Endothelial cell of umbilical vein (primary cell): ENCODE data around the gene HOXA13. TPM values are rescaled to one million over a fixed set of nuclear protein-coding genes. Genes with fewer than 3 reads are reported as not detected.

Experiments used
- BruUV-seq: library from RNA; stranded (reverse); fragments of 400-500 nt; replicated peaks from 2 replicates; lab custom pipeline; 2021; lab: Mats Ljungman, UMichigan
- CTCF ChIA-PET: fragments of 300-600, 350-600 bp; sonication (Branson Sonifier 250); formaldehyde crosslinking; loops from one replicate; lab custom pipeline; 2021; ENCODE audit warnings: antibody characterized with exemption, inconsistent platforms; lab: Charles Lee
- POLR2A ChIA-PET: fragments of 300-600, 350-600 bp; sonication (Branson Sonifier 250); formaldehyde crosslinking; loops from one replicate; lab custom pipeline; 2021; ENCODE audit warnings: antibody characterized with exemption, inconsistent platforms; lab: Charles Lee
- DNase-seq: peaks from one replicate; pipeline ENCODE4 v3.0.0-alpha.2; 2011; ENCODE audit warnings: low read depth, low spot score
- FAIRE-seq: peaks from 2 replicates; lab custom pipeline; 2011; peaks lifted over from hg19 to GRCh38; lab: Jason Lieb, UNC
- H2AFZ ChIP-seq: 2 replicates; pipeline ENCODE4 v1.6.0; 2012; ENCODE audit warnings: low read depth, low read length, control low read depth, inconsistent platforms
- H3K27ac ChIP-seq: 2 replicates; pipeline ENCODE4 v1.5.1; 2011; ENCODE audit warnings: low read depth, mild to moderate bottlenecking, control low read depth, low read length, moderate library complexity; ENCODE audit not compliant: insufficient read depth
- H3K27me3 ChIP-seq, 2 experiments: 2 replicates each; pipeline versions ENCODE4 v1.6.0 to v1.6.1; 2011; ENCODE audit warnings: low read length in 2 of 2, mixed read lengths in 1 of 2; ENCODE audit not compliant: control insufficient read depth in 2 of 2, insufficient read depth in 2 of 2
- H3K36me3 ChIP-seq, 2 experiments: 2 replicates in 1 of 2; 3 replicates in 1 of 2; pipeline ENCODE4 v1.5.1; 2011; ENCODE audit warnings: low read length in 2 of 2, mild to moderate bottlenecking in 1 of 2, moderate library complexity in 1 of 2; ENCODE audit not compliant: control insufficient read depth in 2 of 2, insufficient read depth in 2 of 2; ENCODE audit errors: extremely low read depth in 1 of 2
- H3K4me1 ChIP-seq: 3 replicates; pipeline ENCODE4 v1.5.1; 2011; ENCODE audit warnings: mild to moderate bottlenecking, low read length; ENCODE audit not compliant: control insufficient read depth, insufficient read depth; ENCODE audit errors: extremely low read depth
- H3K4me2 ChIP-seq: 2 replicates; pipeline ENCODE4 v1.6.1; 2011; ENCODE audit warnings: low read length, control low read depth, mixed read lengths; ENCODE audit not compliant: insufficient read depth
- H3K4me3 ChIP-seq, 3 experiments: fragments of 200-600 bp in 1 of 3; sonication (generic), shearing (Covaris generic) in 1 of 3; replicated peaks in 1 of 3; 2 replicates each; pipeline ENCODE4 v1.5.1; 2011 to 2016; ENCODE audit warnings: control low read depth in 3 of 3, low read length in 3 of 3, mild to moderate bottlenecking in 2 of 3, inconsistent platforms in 1 of 3, low read depth in 1 of 3, moderate library complexity in 1 of 3; ENCODE audit not compliant: insufficient read depth in 1 of 3
- H3K79me2 ChIP-seq: 2 replicates; pipeline ENCODE4 v1.6.0; 2012; ENCODE audit warnings: low read length, inconsistent platforms; ENCODE audit not compliant: control insufficient read depth, insufficient read depth
- H3K9ac ChIP-seq: replicated peaks from 2 replicates; pipeline ENCODE3; 2011; ENCODE audit warnings: low read length, control low read depth; ENCODE audit not compliant: insufficient read depth; ENCODE audit errors: extremely low read depth
- H3K9me1 ChIP-seq: replicated peaks from 3 replicates; pipeline ENCODE4 v1.6.0; 2011; ENCODE audit warnings: mild to moderate bottlenecking, low read length; ENCODE audit not compliant: control insufficient read depth, insufficient read depth; ENCODE audit errors: extremely low read depth
- H3K9me3 ChIP-seq: replicated peaks from 2 replicates; pipeline ENCODE4 v1.5.1; 2012; ENCODE audit warnings: low read length, inconsistent platforms; ENCODE audit not compliant: control insufficient read depth, insufficient read depth
- H4K20me1 ChIP-seq: replicated peaks from 2 replicates; pipeline ENCODE3; 2011; ENCODE audit warnings: mild to moderate bottlenecking, low read length; ENCODE audit not compliant: control insufficient read depth, insufficient read depth; ENCODE audit errors: extremely low read depth
- CTCF ChIP-seq, 2 donors: IDR thresholded peaks; 1 replicate in 1 of 2; 2 replicates in 1 of 2; pipeline ENCODE4 v1.5.1; 2011; ENCODE audit warnings: low read length in 2 of 2, mild to moderate bottlenecking in 2 of 2, moderate library complexity in 2 of 2, control low read depth in 1 of 2, inconsistent platforms in 1 of 2, low read depth in 1 of 2; ENCODE audit not compliant: insufficient read depth in 1 of 2; ENCODE audit errors: extremely low read depth in 1 of 2
- EZH2 ChIP-seq: IDR thresholded peaks from 2 replicates; pipeline ENCODE4 v1.6.1; 2012; ENCODE audit warnings: borderline replicate concordance, low read depth, mild to moderate bottlenecking, moderate library complexity, low read length, inconsistent platforms; ENCODE audit not compliant: severe bottlenecking
- FOS ChIP-seq: IDR thresholded peaks from 2 replicates; pipeline ENCODE4 v1.6.1; 2011; ENCODE audit warnings: mild to moderate bottlenecking, low read length, moderate library complexity, borderline replicate concordance; ENCODE audit not compliant: insufficient read depth
- GATA2 ChIP-seq: IDR thresholded peaks from 2 replicates; pipeline ENCODE4 v1.7.0; 2011; ENCODE audit warnings: low read depth, mild to moderate bottlenecking, moderate library complexity, mixed read lengths, low read length; ENCODE audit not compliant: insufficient read length, insufficient read depth
- JUN ChIP-seq: IDR thresholded peaks from 2 replicates; pipeline ENCODE4 v1.6.1; 2011; ENCODE audit warnings: borderline replicate concordance, low read depth; ENCODE audit not compliant: insufficient read length, insufficient read depth
- MAX ChIP-seq: IDR thresholded peaks from 2 replicates; pipeline ENCODE4 v1.6.1; 2011; ENCODE audit not compliant: insufficient read depth, insufficient read length
- MYC ChIP-seq: IDR thresholded peaks from one replicate; pipeline ENCODE4 v1.6.1; 2011; ENCODE audit warnings: mild to moderate bottlenecking, low read depth, low read length
- POLR2A ChIP-seq: IDR thresholded peaks from 2 replicates; pipeline ENCODE4 v1.6.1; 2012; ENCODE audit warnings: low read depth, mild to moderate bottlenecking, control low read depth, low read length
- POLR2AphosphoS5 ChIP-seq: IDR thresholded peaks from 2 replicates; pipeline ENCODE4 v1.6.1; 2012; ENCODE audit warnings: low read depth, mild to moderate bottlenecking, control low read depth, low read length, moderate library complexity; ENCODE audit not compliant: insufficient read depth
- dilution Hi-C: fragments of 300-500 bp; cut with MboI; formaldehyde crosslinking; loops from one replicate; pipeline ENCODE4 v1.15.0; 2019; ENCODE audit warnings: low sequenced_read_pairs; ENCODE audit not compliant: extremely low pct_ligation_motif_present
- intact Hi-C: fragments of 100-400 bp; cut with micrococcal nuclease; formaldehyde crosslinking; loops from one replicate; pipeline ENCODE4 v1.10.0; 2022
- polyA plus RNA-seq, 4 experiments: library from polyadenylated mRNA; depleted of rRNA in 3 of 4; stranded (reverse) in 3 of 4; unstranded in 1 of 4; fragments of >200 nt; gene quantifications; 2 replicates each; pipeline versions ENCODE4 v1.2.1 to v1.2.3, GENCODE V29; 2011 to 2012; ENCODE audit warnings: missing spikeins in 1 of 4
- total RNA-seq: library from RNA; stranded (reverse); gene quantifications from 2 replicates; pipeline ENCODE4 v1.2.3, GENCODE V29; 2021

The HOXA13 gene
- total and polyA plus RNA-seq, 2 donors (not counting 3 experiments of a cell fraction or from before 2014, with no cell fraction given), result 0.22 TPM; not detected in 1

- Histone ChIP-seq H3K79me2 (peaks cover 49% of the 10 kb centered on the region), H3K36me3 (no peaks in the 10 kb centered on the region), H3K4me2 (peak overlapping the region; percentile 82), H4K20me1 (no peaks in the 10 kb centered on the region), H3K9me1 (no peaks in the 10 kb centered on the region), H3K27ac (peak overlapping the region; percentile 90), H2AFZ (peak overlapping the region; percentile 4), H3K9ac (peak overlapping the region; percentile 77), H3K27me3 (no peaks in the 10 kb centered on the region), H3K9me3 (no peaks in the 10 kb centered on the region), H3K4me3 (peak overlapping the region; percentile 6 to 48 (median 44)), H3K4me1 (peaks cover 56% of the 10 kb centered on the region)
- dilution Hi-C loops, result no loop called here
- ChIA-PET CTCF (interaction anchor here (1.1 to 6.0 kb wide), 11 partner anchors 8 to 906 kb away, joined by 3 to 49 read pairs (median 4); partner anchors contain the start of genes HOXA10, HOXA13 and HOXA7), POLR2A (interaction anchor here (1.1 kb wide), 1 partner anchor 11 kb away, joined by 3 read pairs; no protein-coding TSS in a partner anchor)
- DNase-seq (peak; percentile 62), FAIRE-seq (no peak)
- intact Hi-C loops, result loop anchor here (2.0 to 5.0 kb wide), 3 partner anchors 475 to 1330 kb away; partner anchors contain the start of gene HIBADH
- BruUV-seq, result no TSS peak
- TF ChIP-seq EZH2, result no peak
- no peak for TF ChIP-seq FOS
- no peak for TF ChIP-seq GATA2
- TF ChIP-seq POLR2A, result no peak
- no peak for TF ChIP-seq MYC
- no peak for TF ChIP-seq JUN
- no peak for TF ChIP-seq POLR2AphosphoS5
- no peak for TF ChIP-seq MAX
- no peak for TF ChIP-seq CTCF (IDR thresholded peaks at IDR 0.05; ENCODE audit: extremely low read depth in 1 of 2, insufficient read depth in 1 of 2, low read depth in 1 of 2, low read length in 2 of 2)
Observed at GRCh38 chr7:27187475-27188385, 12.2 kb downstream of the HOXA13 start.
